ENCODE data around the gene GPATCH1. TPM values are rescaled to one million over a fixed set of nuclear protein-coding genes. Genes with fewer than 3 reads are reported as not detected.

The GPATCH1 gene
- total and polyA plus RNA-seq, 2 of the 13 experiments (the other 11 are each of a cell fraction or from before 2014, with no cell fraction given): 6.8 to 6.9 TPM

- TF ChIP-seq ZFP37 (CRISPR knock-in tag; IDR thresholded peaks at IDR 0.05; ENCODE audit: borderline replicate concordance): no peak
- no peak for TF ChIP-seq NFIB (CRISPR knock-in tag; IDR thresholded peaks at IDR 0.05; ENCODE audit: borderline replicate concordance)
- TF ChIP-seq SAFB2 (CRISPR knock-in tag; IDR thresholded peaks at IDR 0.05; ENCODE audit: borderline replicate concordance, low read depth): no peak
- TF ChIP-seq MAFK (conservative IDR thresholded peaks at IDR 0.05 in 1 of 2, IDR thresholded peaks at IDR 0.05 in 1 of 2; ENCODE audit: low read length in 2 of 2): peak; percentile 26 to 38; a peak in 3 of 4 replicates
- no peak for TF ChIP-seq USF2 (IDR thresholded peaks at IDR 0.05; ENCODE audit: low read depth, low read length)
- no peak for TF ChIP-seq USF2 (CRISPR knock-in tag; IDR thresholded peaks at IDR 0.05; ENCODE audit: borderline replicate concordance)
- no peak for TF ChIP-seq ETS1 (CRISPR knock-in tag; IDR thresholded peaks at IDR 0.05)
- no peak for TF ChIP-seq ZC3H13 (CRISPR knock-in tag; IDR thresholded peaks at IDR 0.05)
- no peak for TF ChIP-seq HNRNPLL (IDR thresholded peaks at IDR 0.05; ENCODE audit: low read depth, low read length, poor library complexity, severe bottlenecking)
- TF ChIP-seq TMF1 (CRISPR knock-in tag; IDR thresholded peaks at IDR 0.05; ENCODE audit: low read depth): no peak
- no peak for TF ChIP-seq ZHX2 (IDR thresholded peaks at IDR 0.05; ENCODE audit: low read depth)
- TF ChIP-seq ZHX2 (CRISPR knock-in tag; IDR thresholded peaks at IDR 0.05; ENCODE audit: borderline replicate concordance): no peak
- TF ChIP-seq FOSL1 (CRISPR knock-in tag; IDR thresholded peaks at IDR 0.05; ENCODE audit: borderline replicate concordance): peak; percentile 83
- no peak for TF ChIP-seq XBP1 (CRISPR knock-in tag; IDR thresholded peaks at IDR 0.05)
- TF ChIP-seq TBL1XR1 (IDR thresholded peaks at IDR 0.05; ENCODE audit: borderline replicate concordance, low read length, partially characterized antibody): peak; percentile 75
- no peak for TF ChIP-seq LRRFIP1 (CRISPR knock-in tag; conservative IDR thresholded peaks at IDR 0.05)
Measured at GRCh38 chr19:33100894-33101644, 20.1 kb downstream of the GPATCH1 start (continued).
